Stomach smooth muscle (tissue), 2 donors: ENCODE data around the gene SYNPR.

Experiments used
- H3K27ac ChIP-seq: one replicate; pipeline ENCODE4 v1.7.0; 2013; ENCODE audit warnings: mild to moderate bottlenecking, low read length, inconsistent platforms
- H3K27me3 ChIP-seq, 2 donors: one replicate each; pipeline ENCODE4 v1.7.0; 2013; ENCODE audit warnings: low read length in 2 of 2; ENCODE audit not compliant: insufficient read depth in 2 of 2, control insufficient read depth in 1 of 2
- H3K36me3 ChIP-seq, 2 donors: one replicate each; pipeline ENCODE4 v1.7.0; 2013; ENCODE audit warnings: low read length in 2 of 2; ENCODE audit not compliant: control insufficient read depth in 2 of 2, insufficient read depth in 2 of 2
- H3K4me1 ChIP-seq: one replicate; pipeline ENCODE4 v1.7.0; 2013; ENCODE audit warnings: low read length; ENCODE audit not compliant: control insufficient read depth, insufficient read depth
- H3K4me3 ChIP-seq, 2 donors: one replicate each; pipeline ENCODE4 v1.7.0; 2013; ENCODE audit warnings: low read length in 2 of 2
- H3K9ac ChIP-seq, 2 donors: one replicate each; pipeline ENCODE4 v1.7.0; 2013; ENCODE audit warnings: low read length in 2 of 2, mild to moderate bottlenecking in 1 of 2
- H3K9me3 ChIP-seq, 2 donors: one replicate each; pipeline ENCODE4 v1.7.0; 2013; ENCODE audit warnings: low read length in 2 of 2; ENCODE audit not compliant: control insufficient read depth in 2 of 2
- donor health status: healthy.
- donor health status: Pancreatic carcinoma.

SYNPR gene

DNA sequence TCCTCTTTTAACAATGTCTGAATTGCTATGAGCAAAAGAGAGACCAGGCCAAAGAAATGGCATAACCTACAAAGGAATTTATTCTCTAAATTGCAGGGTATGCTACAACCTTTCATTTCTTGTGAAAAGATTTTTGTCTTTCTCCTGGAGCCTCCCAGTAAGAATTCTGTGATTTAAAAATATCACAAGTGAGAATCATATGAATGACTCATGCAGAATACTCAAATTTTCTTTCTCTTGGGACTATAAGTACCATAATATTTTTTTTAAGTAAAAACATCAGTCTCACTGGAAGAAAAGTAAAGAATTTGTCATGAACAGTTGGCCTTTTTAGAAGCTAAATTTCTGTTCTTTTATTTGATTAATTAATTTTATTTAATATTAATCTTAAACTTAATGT is 26.3 kb downstream of the SYNPR start:
- no peaks in the 10 kb centered on the region for H3K36me3 ChIP-seq
- no peaks in the 10 kb centered on the region for H3K9me3 ChIP-seq
- no peak overlapping the region for H3K9ac ChIP-seq
- no peaks in the 10 kb centered on the region for H3K27me3 ChIP-seq
- H3K4me3 ChIP-seq: no peak overlapping the region
- no peak overlapping the region for H3K27ac ChIP-seq
- H3K4me1 ChIP-seq: no peaks in the 10 kb centered on the region

DNA sequence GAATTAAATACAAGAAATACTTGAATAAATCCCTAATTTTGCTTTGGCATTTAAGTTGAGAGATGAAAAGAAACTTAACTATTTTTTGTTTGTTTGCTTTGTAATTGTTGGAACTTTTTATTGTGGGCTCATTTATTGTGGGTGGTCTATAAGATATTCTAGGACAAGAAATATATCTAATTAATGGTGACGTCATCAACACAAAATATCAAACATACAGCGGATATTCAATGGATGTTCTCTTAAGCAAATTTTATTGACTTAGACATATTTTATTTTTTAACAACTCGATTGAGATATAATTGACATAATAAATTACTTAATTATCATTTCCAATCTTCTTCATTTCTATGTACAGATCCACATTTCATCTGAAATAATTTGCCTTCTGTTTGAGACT is 30.0 kb downstream of the SYNPR start:
- Histone ChIP-seq H3K9ac (no peak overlapping the region), H3K4me1 (no peaks in the 10 kb centered on the region), H3K9me3 (no peaks in the 10 kb centered on the region), H3K36me3 (no peaks in the 10 kb centered on the region), H3K27ac (no peak overlapping the region), H3K4me3 (no peak overlapping the region), H3K27me3 (no peaks in the 10 kb centered on the region)

DNA sequence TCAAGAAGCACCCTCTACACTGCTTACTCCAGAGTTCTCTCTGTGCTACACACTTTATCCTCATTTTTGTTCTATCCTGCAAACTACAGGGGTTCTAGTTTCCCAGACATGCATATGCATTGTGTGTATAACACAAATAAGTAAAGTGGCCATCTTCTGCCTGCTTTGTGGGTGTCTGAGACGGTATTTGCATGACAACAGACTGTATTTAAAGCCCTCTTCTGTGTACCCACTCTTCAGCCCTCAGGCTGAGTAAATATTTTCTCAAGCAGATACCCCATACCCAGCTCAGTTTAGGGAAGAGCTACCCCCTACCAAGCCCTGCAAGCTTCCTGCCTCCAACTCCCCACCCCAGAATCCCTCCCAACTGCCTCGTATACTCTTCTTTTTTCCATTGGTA is 31.7 kb downstream of the SYNPR start:
- no peaks in the 10 kb centered on the region for H3K9me3 ChIP-seq
- H3K4me3 ChIP-seq: no peak overlapping the region
- H3K27me3 ChIP-seq: no peaks in the 10 kb centered on the region
- no peak overlapping the region for H3K9ac ChIP-seq
- H3K27ac ChIP-seq: no peak overlapping the region
- no peaks in the 10 kb centered on the region for H3K36me3 ChIP-seq
- H3K4me1 ChIP-seq: no peaks in the 10 kb centered on the region

DNA sequence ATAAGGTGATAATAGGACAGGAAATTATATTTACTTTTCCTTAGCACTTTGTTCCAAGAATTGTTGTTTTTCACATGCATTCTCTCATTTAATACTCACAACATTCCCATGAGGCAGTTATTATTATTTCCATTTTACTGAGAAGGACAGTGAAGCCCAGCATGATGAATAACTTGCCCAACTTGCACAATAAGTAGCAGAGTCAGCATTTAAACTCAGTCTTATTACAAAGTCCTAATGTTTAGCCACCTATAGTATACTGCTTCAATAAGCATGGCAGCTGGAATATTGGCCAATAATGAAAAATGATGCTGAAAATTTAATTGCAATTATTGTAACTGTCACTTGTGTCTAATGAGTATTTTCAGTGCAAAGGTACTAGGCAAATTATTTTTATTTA is 45.7 kb downstream of the SYNPR start:
- Histone ChIP-seq H3K9me3 (no peaks in the 10 kb centered on the region), H3K4me3 (no peak overlapping the region), H3K27me3 (no peaks in the 10 kb centered on the region), H3K36me3 (no peaks in the 10 kb centered on the region), H3K9ac (no peak overlapping the region), H3K4me1 (no peaks in the 10 kb centered on the region), H3K27ac (no peak overlapping the region)

- Histone ChIP-seq H3K27me3 (no peaks in the 10 kb centered on the region), H3K27ac (no peak overlapping the region), H3K9me3 (no peaks in the 10 kb centered on the region), H3K9ac (no peak overlapping the region), H3K4me3 (no peak overlapping the region), H3K36me3 (no peaks in the 10 kb centered on the region), H3K4me1 (no peaks in the 10 kb centered on the region)
Measured at GRCh38 chr3:63324621-63325020, 46.5 kb downstream of the SYNPR start.

GRCh38 chr3:63325386-63325785 is 47.3 kb downstream of the SYNPR start:
- H3K4me1 ChIP-seq: no peaks in the 10 kb centered on the region
- no peaks in the 10 kb centered on the region for H3K27me3 ChIP-seq
- no peaks in the 10 kb centered on the region for H3K36me3 ChIP-seq
- H3K27ac ChIP-seq: no peak overlapping the region
- H3K4me3 ChIP-seq: no peak overlapping the region
- no peaks in the 10 kb centered on the region for H3K9me3 ChIP-seq
- no peak overlapping the region for H3K9ac ChIP-seq

DNA sequence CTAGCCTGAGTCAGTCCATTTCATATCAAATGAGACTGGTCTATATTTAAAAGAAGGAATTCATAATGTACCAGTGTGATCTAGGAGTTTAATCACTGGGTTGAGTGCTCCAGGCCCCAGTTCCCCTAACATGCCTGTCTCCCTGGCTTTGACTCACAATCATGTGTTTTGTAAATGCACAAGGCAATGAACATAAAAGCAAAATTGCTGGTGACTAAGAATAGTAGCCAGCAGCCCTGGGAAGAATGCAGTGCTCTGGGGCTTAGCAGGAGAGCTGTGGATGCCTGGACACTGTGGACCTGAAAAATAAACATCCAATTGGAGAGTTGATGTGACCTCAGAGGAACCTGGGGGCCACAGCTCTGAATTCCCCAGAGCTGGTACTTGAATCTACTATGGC is 50.3 kb downstream of the SYNPR start:
- Histone ChIP-seq H3K9ac (no peak overlapping the region), H3K27me3 (no peaks in the 10 kb centered on the region), H3K4me3 (no peak overlapping the region), H3K36me3 (no peaks in the 10 kb centered on the region), H3K4me1 (no peaks in the 10 kb centered on the region), H3K27ac (no peak overlapping the region), H3K9me3 (no peaks in the 10 kb centered on the region)

GRCh38 chr3:63331520-63331919 is 53.4 kb downstream of the SYNPR start:
- H3K4me1 ChIP-seq: no peaks in the 10 kb centered on the region
- no peak overlapping the region for H3K9ac ChIP-seq
- H3K36me3 ChIP-seq: no peaks in the 10 kb centered on the region
- H3K9me3 ChIP-seq: no peaks in the 10 kb centered on the region
- H3K4me3 ChIP-seq: no peak overlapping the region
- no peaks in the 10 kb centered on the region for H3K27me3 ChIP-seq
- no peak overlapping the region for H3K27ac ChIP-seq

- no peaks in the 10 kb centered on the region for H3K27me3 ChIP-seq
- H3K4me1 ChIP-seq: no peaks in the 10 kb centered on the region
- H3K9ac ChIP-seq: no peak overlapping the region
- no peaks in the 10 kb centered on the region for H3K9me3 ChIP-seq
- no peaks in the 10 kb centered on the region for H3K36me3 ChIP-seq
- no peak overlapping the region for H3K27ac ChIP-seq
- H3K4me3 ChIP-seq: no peak overlapping the region
Measured at GRCh38 chr3:63333815-63334214, 55.7 kb downstream of the SYNPR start.

- H3K9ac ChIP-seq: no peak overlapping the region
Measured at GRCh38 chr3:63338351-63338750, 60.2 kb downstream of the SYNPR start.

DNA sequence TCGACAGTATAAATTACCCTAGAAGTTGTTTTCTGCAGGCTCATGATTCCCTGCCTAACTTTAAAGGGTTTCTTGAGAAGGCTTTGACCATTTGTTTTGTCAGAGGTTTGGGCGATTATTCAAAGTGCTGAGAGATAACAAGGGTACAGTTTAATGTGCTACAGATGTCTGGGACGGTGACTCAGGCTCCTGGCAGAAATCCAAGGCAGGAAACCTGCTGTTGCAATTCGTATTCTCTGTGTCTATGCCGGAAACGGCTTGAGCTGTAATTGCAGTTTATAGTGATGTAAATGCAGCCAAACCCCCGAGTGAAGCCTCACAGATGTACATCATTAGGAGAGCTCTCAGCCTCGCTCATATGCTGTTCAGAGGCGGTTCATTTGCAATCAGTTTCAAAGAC is 65.6 kb downstream of the SYNPR start:
- H3K4me1 ChIP-seq: no peaks in the 10 kb centered on the region
- H3K4me3 ChIP-seq: no peak overlapping the region
- no peak overlapping the region for H3K27ac ChIP-seq
- no peak overlapping the region for H3K9ac ChIP-seq
- no peaks in the 10 kb centered on the region for H3K36me3 ChIP-seq
- H3K9me3 ChIP-seq: no peaks in the 10 kb centered on the region
- H3K27me3 ChIP-seq: peaks cover 0 to 3% of the 10 kb centered on the region in 2 donors

More at GRCh38 chr3:63338351-63338750, 60.2 kb downstream of the SYNPR start:
- Histone ChIP-seq H3K4me1 (no peaks in the 10 kb centered on the region), H3K27me3 (no peaks in the 10 kb centered on the region), H3K27ac (no peak overlapping the region), H3K9me3 (no peaks in the 10 kb centered on the region), H3K4me3 (no peak overlapping the region), H3K36me3 (no peaks in the 10 kb centered on the region)

DNA sequence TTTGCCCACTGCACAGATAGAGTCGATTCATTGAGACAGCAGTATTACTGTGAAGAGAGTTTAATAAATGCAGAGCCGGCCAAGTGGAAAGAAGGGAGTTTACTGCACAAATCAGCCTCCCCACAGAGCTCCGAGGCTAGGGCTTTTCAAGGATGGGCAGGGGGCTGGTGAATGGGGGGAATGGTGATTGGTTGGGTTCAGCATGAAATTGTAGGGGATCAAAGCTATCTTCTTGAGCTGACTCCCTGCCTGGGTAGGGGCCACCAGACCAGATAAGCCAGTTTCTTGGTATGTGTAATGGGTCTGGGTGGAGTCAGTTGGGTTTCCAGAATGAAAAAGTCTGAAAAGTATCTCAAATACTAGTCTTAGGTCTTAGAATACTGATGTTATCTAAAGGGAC is 66.6 kb downstream of the SYNPR start:
- Histone ChIP-seq H3K4me1 (no peaks in the 10 kb centered on the region), H3K27me3 (peaks cover 0 to 3% of the 10 kb centered on the region in 2 donors), H3K36me3 (no peaks in the 10 kb centered on the region), H3K9ac (no peak overlapping the region), H3K9me3 (no peaks in the 10 kb centered on the region), H3K27ac (no peak overlapping the region), H3K4me3 (no peak overlapping the region)
